ENCODE measurements around the gene USP17L13. TPM values are rescaled to one million over a fixed set of nuclear protein-coding genes. Genes with fewer than 3 reads are reported as not detected.
"Not testable (repeated sequence)": the region's sequence is repeated elsewhere in the genome, so short reads cannot be mapped to it uniquely, and the experiment has no call there.

Gene USP17L13
- not detected for total RNA-seq

- TF ChIP-seq, protein P1, sequence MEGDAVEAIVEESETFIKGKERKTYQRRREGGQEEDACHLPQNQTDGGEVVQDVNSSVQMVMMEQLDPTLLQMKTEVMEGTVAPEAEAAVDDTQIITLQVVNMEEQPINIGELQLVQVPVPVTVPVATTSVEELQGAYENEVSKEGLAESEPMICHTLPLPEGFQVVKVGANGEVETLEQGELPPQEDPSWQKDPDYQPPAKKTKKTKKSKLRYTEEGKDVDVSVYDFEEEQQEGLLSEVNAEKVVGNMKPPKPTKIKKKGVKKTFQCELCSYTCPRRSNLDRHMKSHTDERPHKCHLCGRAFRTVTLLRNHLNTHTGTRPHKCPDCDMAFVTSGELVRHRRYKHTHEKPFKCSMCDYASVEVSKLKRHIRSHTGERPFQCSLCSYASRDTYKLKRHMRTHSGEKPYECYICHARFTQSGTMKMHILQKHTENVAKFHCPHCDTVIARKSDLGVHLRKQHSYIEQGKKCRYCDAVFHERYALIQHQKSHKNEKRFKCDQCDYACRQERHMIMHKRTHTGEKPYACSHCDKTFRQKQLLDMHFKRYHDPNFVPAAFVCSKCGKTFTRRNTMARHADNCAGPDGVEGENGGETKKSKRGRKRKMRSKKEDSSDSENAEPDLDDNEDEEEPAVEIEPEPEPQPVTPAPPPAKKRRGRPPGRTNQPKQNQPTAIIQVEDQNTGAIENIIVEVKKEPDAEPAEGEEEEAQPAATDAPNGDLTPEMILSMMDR (IDR thresholded peaks at IDR 0.05; ENCODE audit: low read depth): not testable (repeated sequence)
These were observed at the start of gene USP17L13 for GRCh38 chr4:9224596-9224995. TSS of gene USP17L13 (plus strand) at chr4:9224896. CDS start at chr4:9224896, 0 bp downstream.

DNA sequence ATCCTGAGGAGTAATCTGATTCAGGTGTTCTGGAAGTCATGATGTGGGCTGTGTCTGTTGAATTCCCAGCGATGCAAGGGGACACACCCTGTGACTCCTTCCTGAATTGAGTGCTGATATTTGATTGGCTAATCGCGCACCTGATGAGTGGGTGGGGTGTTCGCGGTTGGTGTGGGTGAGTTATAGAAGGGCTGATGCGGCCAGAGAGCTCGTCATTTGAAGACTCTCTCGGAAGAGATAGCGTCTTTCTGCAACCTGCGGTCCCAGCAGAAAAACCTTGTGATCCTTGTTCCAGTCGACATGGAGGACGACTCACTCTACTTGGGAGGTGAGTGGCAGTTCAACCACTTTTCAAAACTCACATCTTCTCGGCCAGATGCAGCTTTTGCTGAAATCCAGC is 14.3 kb upstream of the USP17L13 start, which contains the start of gene USP17L10:
USP17L10 (plus strand) TSS at position 301 of the 400 bp plus-strand sequence; CDS start at position 301, 0 bp downstream.
- TF ChIP-seq, protein P1 (IDR thresholded peaks at IDR 0.05; ENCODE audit: low read depth): not testable (repeated sequence)

GRCh38 chr4:9215105-9215504 is 9.6 kb upstream of the USP17L13 start, which contains the start of gene USP17L11:
TSS of gene USP17L11 (plus strand) at chr4:9215405. CDS start at chr4:9215405, 0 bp downstream.
- TF ChIP-seq, protein P1 (IDR thresholded peaks at IDR 0.05; ENCODE audit: low read depth): not testable (repeated sequence)

GRCh38 chr4:9219852-9220251 is 4.8 kb upstream of the USP17L13 start, which contains the start of gene USP17L12:
TSS of gene USP17L12 (plus strand) at chr4:9220152. CDS start at chr4:9220152, 0 bp downstream.
- TF ChIP-seq, protein P1 (IDR thresholded peaks at IDR 0.05; ENCODE audit: low read depth): not testable (repeated sequence)

- TF ChIP-seq, protein P1 (IDR thresholded peaks at IDR 0.05; ENCODE audit: low read depth): not testable (repeated sequence)
These were observed 9.4 kb downstream of the USP17L13 start, which contains the start of gene USP17L15 for GRCh38 chr4:9234085-9234484. TSS of gene USP17L15 (plus strand) at chr4:9234385. CDS start at chr4:9234385, 0 bp downstream.

GRCh38 chr4:9243579-9243978 is 18.9 kb downstream of the USP17L13 start, which contains the start of gene USP17L17:
TSS of gene USP17L17 (plus strand) at chr4:9243879. CDS start at chr4:9243879, 0 bp downstream.
- TF ChIP-seq, protein P1 (IDR thresholded peaks at IDR 0.05; ENCODE audit: low read depth): not testable (repeated sequence)

DNA sequence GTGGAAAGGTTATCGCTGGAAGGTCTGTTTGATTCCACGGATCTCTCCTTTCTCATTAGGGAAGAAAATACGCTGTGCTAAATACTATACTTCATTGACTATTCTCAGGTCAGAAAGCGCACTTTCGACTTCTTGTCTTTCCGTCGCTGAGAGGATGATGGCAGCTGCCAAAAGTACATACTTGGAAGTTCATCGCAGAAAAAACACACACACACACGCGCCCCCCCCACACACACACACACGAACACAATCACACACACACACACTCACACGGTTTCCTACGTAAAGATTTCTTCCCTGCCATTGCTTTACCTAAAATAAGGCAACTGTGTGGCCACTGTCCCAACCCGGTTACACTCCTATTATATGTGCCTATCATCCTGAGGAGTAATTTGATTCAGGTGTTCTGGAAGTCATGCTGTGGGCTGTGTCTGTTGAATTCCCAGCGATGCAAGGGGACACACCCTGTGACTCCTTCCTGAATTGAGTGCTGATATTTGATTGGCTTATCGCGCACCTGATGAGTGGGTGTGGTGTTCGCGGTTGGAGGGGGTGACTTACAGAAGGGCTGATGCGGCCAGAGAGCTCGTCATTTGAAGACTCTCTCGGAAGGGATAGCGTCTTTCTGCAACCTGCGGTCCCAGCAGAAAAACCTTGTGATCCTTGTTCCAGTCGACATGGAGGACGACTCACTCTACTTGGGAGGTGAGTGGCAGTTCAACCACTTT is 23.4 kb downstream of the USP17L13 start, which contains the start of gene USP17L18:
USP17L18 (plus strand) TSS at position 678 of the 728 bp plus-strand sequence; CDS start at position 678, 0 bp downstream.
- TF ChIP-seq, protein P1 (IDR thresholded peaks at IDR 0.05; ENCODE audit: low read depth): not testable (repeated sequence)

Measured in subcutaneous adipose tissue (tissue), 4 donors.